Hematopoietic multipotent progenitor cell treated with erythropoietin and hydrocortisone succinate and interleukin-3 and kit ligand, for 15 days (in vitro differentiated cells): ENCODE data around the gene LLGL1.
"Not testable (repeated sequence)": the region's sequence is repeated elsewhere in the genome, so short reads cannot be mapped to it uniquely, and the experiment has no call there.

ENCODE experiments used
- DNase-seq: peaks from one replicate; pipeline ENCODE4 v3.0.0-alpha.2; 2015; ENCODE audit warnings: low spot score

Gene LLGL1

DNA sequence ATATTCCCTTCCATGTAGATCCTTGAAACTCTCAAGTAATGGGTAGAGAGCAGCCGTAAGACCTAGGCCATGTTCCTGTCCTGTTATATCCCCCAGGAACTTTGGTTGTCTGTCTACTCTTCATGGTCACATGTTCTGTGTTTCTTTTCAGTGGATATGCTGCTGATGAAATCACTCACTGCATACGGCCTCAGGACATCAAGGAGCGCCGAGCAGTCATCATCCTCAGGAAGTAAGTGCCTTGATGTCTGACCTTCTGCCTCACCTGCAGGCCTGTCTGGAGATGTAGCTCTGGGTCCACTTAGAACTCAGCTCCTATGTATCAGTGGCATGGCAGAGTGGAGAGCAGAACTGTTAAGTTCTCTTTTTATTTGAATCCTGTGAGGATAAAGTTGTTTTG lies 30.6 kb upstream of the LLGL1 start:
- no peak for DNase-seq

DNA sequence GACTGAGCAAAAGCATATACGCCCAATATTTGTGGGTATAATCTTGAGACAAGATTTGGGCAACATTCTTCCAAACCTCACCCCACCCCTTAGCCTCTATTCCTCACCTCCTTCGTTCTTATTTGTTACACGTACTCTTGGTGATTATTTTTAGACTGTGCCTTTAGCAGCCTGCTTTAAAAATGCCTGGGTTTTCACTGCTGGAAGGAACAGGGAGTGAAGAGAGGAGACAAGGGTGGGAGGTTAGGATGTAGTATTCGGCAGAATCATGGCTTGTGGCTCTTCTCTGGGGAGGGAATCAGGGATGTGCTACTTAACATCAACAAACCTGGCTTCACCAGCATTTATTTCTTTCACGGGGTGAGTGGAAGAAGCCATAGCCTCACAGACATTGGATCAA lies 30.2 kb upstream of the LLGL1 start:
- DNase-seq = no peak

DNA sequence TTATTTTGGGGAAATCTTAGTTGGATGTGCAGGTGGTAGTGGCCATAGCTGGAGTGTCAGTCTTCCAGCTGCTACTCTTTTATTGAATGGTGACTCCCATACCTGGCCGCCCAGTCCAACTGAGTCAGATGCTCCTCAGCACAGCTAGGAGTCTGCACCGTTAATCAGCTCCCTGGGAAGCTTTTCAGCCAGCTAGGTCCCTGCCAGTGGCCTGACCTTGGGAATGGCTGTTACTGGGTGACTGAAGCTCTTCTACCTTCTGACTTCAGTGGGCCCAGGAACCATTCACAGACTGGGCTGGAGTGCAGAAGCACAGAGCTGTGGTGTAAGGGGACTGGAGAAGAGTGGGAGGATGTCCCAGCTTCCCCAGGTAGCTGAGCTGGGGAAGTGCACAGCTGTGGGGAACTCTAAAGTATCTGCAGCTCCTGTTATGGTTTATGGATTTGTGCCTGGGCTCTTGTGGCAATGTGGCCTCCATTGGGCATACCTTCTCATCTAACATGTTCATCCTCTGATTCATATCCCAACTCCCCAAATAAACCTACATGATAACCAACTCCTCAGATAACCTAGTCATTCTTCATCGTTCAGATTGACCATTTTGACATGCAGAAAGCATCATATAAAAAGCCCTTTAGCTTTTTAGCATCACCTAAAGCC lies 27.8 kb upstream of the LLGL1 start:
- no peak for DNase-seq

DNA sequence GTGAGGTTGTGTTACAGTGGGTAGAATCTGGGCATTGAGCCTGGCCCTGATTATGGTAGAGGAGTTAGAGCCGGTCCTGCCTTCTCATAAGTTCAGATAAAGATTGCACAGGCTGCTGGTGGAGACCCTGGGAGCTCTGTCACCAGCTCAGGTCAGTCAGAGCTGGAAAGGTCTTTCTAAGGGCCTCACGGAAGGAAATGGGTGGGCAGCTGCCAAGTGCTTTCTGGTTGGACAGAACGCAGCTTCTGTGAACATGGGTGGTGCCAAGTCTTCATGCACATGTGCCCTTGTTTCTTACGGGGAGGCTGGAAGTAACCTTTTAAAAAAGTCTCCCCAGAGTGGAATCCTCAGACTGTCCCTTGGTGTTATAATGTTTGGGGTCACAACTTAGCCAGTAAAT lies 26.9 kb upstream of the LLGL1 start:
- no peak for DNase-seq

DNA sequence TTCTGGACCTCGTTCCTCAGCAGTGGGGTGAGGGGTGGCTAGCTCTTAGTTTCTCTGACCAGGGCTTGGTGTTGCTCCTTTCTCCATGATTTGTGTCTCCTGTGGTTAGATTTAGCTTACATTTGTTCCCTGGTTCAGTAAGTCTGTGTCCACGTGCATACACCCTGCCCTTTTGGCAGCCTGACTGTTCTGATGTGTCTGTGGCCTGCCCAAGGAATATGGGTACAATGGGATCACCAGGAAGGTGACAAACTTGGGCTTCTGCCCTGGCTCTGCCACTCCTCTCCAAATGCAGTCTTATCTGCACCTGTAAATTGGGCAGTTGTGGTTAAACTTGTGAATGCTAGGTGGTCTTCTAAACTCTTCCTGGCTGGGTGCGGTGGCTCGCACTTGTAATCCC lies 24.3 kb upstream of the LLGL1 start:
- DNase-seq = no peak

DNA sequence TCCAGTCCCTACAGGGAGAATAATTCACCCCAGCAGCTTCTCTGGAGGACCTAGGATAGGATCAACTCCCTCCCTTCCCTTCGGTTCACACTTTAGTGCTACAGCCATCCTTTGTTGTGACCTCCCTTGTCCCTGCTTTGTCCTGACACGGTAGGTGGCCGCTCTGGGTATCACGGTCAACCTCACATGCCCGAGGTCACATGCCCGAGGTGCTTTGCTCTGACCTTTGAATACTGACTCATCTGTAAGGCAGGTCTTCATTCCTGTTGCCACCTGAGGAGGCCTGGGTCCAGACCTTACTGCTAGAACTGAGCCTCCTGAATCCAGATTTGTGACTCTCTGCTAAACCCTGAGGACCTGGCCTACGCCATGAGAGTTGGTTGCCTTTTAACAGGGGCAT lies 22.1 kb upstream of the LLGL1 start:
- DNase-seq = no peak

DNA sequence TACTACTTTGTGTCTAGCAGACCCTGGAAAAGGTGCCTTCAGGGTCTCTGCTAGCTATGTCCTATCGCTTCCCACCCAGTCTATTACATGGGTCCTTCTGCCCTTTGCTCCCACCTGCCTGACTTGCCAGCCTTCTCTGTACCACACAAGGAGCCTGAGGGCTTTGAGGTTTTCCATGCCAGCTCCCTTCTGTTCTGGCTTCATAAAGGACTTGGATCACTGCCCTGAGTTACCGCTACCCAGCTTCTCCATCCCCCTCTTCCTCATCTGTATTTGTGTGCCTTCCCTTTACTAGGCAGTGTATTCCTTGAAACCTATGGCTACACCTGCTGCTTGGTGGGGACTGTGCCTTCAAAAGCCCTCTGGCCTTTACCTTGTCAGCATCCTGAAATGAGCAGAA lies 19.6 kb upstream of the LLGL1 start:
- DNase-seq = no peak

DNA sequence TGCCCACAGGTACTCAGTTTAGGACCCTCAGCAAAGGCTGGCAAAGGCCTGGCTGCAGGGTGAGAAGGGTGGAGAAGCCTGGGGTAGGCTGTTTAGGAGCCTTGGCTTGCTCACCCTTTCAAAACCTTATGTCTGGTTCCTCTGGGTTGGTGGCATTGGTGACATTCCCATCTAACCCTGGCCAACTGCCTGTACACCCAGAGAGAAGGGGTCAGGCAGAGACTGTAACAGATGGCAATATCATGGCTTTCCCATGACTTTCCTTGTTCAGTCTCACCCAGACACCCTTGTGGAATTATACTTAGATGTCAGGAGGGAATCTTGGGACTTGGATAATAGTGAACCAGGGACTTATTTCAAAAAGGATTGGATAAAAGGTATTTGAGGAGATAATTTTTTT lies 18.5 kb upstream of the LLGL1 start:
- no peak for DNase-seq

DNA sequence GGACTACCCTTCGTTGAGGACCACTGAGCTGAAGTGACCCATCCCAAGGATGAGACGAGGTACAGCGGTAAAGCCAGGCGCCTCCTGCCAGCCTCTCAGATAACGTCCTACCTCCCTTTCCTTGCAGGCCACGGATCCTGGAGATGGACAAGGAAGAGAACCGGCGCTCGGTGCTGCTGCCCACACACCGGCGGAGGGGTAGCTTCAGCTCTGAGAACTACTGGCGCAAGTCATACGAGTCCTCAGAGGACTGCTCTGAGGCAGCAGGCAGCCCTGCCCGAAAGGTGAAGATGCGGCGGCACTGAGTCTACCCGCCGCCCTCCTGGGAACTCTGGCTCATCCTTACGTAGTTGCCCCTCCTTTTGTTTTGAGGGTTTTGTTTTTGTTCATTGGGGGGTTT lies 17.3 kb upstream of the LLGL1 start:
- DNase-seq = no peak

DNA sequence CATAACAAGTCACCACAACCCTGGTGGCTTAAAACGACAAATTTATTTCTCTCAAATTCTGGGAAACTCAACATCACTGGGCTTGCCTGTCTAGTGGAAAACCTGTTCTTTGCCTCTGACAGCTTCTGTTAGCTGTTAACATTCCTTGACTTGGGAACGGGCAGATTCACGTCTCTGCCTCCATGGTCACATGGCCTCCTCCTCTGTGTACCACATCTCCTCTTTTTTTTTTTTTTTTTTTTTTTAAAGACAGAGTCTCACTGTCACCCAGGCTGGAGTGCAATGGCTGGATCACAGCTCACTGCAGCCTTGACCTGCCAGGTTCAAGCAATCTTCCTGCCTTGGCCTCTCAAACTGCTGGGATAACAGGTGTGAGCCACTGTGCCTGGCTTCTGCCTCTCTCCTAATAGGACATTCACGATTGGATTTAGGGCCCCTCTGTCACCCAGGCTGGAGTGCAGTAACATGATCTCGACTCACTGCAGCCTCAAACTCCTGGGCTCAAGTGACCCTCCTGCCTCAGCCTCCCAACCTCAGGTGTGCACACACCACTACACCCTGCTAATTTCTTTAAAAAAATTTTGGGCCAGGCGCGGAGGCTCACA lies 11.7 kb upstream of the LLGL1 start:
- DNase-seq = no peak

DNA sequence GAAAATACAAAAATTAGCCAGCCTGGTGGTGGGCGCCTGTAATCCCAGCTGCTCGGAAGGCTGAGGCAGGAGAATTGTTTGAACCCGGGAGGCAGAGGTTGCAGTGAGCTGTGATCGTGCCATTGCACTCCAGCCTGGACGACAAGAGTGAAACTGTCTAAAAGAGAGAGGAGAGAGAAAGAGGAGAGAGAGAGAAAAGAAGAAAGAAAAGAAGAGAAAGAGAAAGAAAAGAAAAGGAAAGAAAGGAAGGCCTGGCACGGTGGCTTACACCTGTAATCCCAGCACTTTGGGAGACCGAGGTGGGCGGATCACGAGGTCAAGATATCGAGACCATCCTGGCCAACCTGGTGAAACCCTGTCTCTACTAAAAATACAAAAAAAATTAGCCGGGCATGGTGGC lies 8.5 kb upstream of the LLGL1 start:
- DNase-seq = not testable (repeated sequence)

DNA sequence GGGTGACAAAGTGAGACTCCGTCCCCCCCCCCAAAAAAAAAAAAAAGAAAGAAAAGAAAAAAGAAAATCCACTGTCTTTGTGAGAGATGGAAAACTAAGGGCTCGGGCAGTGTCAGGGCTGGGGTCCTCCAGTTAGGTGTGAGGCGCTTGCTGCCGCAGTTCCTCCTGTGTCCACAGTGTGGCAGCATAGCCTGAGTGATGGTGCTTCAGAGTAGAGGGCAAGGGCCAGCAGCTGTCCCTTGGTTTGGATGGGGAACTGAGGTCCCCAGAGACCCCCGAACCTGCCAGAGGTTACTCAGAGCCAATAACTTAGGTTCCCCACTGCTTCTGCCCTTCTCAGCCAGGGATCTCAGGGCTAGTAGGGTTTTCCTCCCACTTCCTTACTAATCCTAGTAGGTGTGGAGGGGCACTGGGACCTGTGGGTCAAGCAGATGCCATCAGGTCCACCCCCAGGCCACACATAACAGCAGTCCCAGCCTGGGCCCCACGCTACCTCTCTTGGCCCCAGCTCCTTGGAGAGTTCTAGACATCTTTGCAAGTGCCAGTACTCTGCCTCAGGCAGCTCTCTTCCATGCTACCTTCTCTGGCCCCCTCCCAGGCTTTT lies 7.9 kb upstream of the LLGL1 start:
- DNase-seq = peak; percentile 72

DNA sequence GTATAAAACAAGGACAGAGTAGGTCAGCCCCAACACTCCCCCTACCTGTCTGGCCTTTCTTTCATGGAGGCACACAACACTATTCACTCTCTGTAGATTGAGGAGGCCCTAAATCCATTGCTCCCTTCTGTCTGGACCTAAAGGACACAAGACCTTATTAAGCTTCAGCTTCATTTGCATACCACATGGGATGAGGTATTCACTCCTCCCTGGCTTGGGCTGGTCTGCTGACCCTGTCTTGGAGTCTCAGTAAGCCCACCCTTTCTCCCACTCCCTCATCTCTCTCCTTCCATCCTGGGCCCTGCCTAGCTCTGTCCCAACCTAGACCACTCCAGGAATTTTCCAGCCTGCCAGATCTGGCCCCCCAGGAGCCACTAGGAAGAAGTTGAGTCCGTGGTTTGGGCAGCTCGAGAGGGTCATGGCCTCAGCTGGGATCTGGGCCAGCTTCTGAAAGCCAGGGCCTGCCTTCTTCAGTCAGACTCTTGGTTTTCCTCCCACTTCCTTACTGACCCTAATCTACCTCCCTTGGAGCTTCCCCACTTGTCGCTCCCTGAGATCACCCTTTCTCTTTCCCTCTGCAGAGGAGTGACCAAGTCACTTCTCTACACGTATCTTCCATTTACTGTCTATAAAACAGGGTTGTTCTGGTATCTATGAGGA lies 6.5 kb upstream of the LLGL1 start:
- no peak for DNase-seq

DNA sequence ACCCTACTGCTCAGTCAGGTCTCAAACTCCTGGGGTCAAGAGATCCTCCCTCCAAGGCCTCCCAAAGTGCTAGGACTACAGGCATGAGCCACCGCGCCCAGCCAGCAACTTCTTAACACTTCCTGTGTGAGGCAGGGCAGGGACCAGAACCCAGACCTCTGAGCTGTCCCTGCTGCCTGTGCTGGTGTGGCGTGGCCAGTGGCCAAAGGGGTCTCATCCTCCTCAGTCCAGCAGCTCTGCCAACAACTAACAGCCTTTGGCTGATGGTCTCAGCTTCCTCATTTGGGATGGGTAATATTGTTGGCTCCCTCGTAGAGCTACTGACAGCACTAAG lies 1.4 kb upstream of the LLGL1 start:
- DNase-seq = no peak

DNA sequence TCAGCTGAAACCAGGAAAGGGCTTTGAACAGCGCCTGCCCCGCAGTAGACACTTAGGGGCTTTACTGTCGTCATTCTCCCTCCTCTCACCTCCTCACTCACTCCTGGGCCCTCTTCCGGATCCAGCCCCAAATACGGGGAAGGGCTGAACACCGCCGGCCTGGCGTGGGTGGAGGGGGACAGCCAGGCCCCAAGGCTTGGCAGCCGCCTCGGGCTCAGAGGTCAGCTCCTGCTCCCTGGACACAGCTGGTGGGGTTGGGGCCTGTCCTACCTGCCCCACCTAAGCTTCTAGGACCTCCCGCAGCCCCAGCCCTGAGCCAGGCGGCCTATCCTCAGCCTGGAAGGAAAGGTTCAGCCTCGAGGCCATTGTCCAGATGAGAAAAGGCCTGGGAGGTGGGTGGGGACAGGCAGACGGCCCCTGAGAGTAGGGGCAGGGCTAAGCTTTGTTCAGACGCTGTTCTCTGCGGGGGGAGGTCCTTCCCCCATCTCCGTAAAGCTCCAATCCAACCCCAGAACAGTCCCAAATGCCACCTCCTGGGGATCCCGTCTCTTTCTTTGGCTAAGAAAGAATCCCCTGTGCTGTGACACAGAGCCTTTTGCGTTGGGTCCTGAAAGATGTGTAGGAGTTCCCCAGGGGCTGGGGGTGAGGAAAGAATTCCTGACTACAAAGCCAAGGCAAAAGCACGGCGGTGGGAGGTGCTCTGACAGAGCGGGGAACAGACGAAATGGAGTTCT lies 881 bp upstream of the LLGL1 start:
- DNase-seq = no peak

DNA sequence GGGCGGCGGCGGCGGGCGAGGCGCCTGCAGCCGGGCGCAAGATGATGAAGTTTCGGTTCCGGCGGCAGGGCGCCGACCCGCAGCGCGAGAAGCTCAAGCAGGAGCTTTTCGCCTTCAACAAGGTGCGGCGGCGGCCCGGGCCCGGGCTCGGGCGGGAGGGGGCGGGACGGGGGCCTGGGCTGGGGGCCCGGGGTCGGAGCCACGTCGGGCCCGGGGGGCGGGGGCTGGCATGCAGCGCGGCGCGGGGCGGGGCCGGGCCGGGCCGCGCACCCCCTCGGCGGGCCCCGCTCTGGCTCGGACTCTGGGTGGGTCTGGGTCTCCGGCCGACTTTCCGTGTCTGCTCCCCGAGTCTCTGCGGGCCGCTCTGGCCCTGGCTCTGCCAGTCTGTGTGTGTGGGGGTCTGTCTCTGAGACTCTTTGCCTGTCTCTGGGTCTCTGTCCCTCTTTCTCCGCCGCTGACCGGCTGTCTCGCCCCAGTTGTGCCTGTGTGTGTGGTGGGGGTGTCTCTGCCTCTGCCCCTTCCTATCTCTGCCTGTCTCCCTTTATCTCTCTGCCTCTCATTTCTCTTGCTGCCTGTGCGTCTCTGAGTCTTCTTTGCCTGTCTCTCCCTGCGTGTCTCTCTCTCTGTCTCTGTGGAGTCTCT lies 328 bp downstream of the LLGL1 start:
- DNase-seq = peak; percentile 14

DNA sequence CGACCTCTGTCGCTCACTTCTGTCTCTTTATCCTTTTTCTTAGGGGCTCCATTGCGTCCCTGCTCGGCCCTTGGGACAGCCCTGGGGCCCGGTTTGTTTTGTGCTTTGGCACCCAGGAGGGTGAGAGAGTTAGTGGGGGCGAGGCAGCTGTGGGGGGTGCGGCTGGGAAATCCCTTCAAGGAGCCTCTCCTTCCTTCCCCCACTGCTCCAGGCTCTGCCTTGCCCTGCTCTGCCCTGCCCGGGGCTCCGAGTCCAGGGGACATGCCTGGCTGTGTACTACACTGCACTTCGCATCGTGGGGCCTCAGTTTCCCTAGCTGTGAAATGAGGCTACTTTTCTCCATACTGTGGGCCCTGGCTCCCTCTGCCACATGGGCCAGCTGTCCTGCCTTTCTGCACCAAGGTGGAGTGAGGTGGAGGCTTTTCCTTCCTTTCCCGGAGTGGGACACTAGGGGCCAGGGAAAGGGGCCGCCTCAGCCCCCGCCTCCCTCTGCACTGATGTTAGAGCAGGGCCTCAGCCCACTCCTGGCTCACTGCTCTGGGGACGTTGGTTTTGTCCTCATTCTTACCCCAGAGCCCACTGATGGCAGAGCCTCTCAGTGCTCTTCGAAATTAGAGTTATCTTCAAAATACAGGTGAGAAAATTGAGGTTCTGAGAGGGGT lies 980 bp downstream of the LLGL1 start:
- DNase-seq = no peak

DNA sequence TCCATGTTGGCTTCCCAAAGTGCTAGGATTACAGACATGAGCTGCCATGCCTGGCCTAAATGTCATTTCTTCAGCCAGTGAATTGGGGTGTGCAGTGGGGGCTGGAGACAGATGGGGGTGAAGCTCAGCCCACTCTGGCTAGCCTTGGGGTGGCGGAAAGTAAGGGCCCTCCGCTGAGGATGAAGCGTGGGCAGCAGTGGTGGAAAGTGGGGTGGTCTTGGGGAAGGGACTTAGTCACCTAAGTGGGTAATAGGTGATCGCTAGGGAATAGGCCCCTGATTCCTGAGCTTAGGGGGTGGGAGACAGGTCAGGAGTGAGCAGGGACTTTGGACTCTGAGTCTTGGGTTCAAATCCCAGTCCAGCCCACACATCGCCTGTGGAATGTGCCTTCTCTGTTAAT lies 2.2 kb downstream of the LLGL1 start:
- DNase-seq = no peak

DNA sequence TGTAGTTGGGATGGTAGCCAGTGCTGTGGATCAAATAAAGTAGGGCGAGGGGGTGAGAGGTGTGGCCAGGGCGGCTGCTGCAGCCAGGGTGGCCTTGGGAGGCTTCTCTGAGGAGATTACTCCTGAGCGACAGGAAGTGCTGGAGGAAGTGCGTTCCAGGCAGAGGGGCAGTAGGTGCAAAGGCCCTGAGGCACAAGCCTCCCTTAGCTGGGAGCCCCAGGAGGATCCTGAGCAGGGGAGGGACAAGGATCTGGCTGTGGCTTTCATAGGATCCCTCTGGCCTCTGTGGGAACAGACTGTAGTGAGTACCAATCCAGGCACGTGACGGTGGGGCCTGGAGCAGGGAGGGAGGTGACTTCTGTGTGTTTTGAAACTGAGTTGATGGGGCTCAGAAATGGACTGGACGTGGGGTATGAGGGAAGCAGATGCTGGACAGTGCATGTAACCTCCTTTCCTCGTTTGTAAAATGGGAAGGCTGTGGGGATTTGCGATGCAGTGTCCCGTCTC lies 2.8 kb downstream of the LLGL1 start:
- DNase-seq = no peak

DNA sequence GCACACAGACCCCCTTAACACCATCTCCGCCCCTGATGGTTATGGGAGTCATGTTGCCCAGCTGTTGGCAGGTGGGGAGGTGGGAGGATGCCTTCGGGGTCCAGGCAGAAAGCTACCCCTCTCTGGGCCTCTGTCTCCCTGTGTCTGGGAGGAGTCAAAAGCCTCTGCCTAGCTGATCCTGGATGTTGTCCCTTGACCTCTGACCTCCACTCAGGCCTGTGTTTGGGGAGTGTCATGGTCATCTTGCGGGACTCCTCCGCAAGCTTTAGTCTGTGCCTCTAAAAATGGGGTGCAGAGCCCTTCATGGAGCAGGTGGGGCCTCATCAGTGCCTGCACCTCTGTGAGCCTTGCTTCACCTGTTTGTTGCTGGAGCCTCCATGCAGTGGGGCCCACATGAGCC lies 3.8 kb downstream of the LLGL1 start:
- DNase-seq = no peak

DNA sequence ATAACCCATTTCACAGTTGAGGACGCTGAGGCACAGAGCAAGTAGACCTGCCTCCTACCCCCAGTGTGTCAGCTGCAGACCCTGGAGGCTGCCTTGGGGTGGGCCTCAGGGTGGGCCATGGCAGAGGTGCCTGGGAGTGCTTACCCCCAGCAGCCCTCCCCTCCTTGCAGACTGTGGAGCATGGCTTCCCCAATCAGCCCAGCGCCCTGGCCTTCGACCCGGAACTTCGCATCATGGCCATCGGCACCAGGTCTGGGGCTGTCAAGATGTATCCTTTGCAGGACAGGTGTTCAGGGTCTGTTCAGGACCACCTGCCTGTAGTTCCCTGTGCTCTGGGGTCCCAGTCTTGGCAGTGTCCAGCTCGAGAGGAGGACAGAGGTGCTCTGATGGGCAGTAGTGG lies 4.3 kb downstream of the LLGL1 start:
- no peak for DNase-seq
